ENCODE results near the gene REPS1.

Gene REPS1

DNA sequence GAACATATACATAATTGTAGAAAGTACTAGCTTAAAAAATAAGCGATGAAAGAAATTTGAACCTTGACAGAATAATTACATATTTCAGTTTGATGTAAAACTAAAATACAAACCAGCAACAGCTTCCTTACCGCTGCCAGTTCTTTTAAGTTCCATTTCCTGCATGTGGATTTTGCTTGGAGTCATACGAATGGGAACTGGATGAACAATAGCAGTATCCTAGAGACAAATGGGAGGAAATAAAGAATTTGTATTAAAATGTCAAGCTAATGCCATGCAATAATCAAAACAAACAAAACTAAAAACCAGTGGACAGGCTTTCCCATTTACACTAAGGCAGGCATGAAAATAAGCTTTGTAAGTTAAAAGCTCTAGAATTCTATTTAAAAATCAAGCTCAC lies 67.1 kb downstream of the REPS1 start:
- no peak for DNase-seq

DNA sequence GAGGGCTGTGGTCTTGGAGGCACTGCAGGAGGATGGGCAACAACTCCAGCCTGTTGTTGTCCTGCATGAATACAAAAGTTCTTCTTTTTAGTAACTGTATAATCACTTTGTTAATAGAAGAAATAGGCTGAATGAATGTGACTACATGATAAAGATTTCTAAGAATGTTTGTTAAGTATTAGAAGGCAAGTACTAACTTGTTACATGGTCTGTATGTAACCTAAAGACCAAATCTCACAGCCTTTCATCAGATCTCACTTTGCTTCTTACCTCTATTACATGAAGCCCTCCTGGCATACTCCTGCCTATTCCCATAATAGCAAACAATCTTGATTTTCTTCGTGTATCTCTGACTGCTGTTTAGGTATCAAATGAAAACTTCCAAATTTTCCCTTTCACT lies 73.4 kb downstream of the REPS1 start:
- DNase-seq = no peak

DNA sequence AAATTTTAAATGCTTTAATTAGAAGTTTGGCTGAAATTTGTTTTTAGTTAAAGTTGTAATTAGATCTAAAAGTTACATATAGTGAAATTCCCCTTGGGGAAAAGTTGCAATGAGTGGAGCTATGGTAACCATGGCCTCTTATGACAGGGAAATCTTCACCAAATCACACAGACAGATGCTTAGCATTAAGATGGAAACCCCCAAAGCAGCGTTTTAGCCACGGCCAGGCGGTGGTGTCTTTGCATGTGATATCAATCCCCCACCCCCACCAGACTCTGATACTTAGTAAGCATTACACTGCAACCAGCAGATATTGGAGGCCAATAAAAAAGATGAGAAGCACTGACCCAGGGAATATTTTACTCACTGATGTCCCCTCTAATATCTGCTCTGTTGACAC lies 75.7 kb downstream of the REPS1 start:
- DNase-seq = no peak

DNA sequence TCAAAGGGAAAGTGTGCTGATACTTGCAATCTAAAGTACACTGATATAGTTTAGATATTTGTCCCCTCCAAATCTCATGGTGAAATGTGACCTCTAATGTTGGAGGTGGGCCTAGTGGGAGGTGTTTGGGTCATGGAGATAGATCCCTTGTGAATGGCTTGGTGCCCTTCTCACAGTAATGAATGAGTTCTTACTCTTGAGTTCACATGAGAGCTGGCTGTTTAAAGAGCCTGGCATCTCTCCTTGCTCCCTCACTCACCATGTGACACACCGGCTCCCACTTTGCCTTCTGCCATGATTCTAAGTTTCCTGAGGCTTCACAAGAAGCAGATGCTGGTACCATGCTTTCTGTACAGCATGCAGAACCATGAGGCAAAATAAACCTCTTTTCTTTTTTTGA lies 78.1 kb downstream of the REPS1 start:
- no peak for DNase-seq

DNA sequence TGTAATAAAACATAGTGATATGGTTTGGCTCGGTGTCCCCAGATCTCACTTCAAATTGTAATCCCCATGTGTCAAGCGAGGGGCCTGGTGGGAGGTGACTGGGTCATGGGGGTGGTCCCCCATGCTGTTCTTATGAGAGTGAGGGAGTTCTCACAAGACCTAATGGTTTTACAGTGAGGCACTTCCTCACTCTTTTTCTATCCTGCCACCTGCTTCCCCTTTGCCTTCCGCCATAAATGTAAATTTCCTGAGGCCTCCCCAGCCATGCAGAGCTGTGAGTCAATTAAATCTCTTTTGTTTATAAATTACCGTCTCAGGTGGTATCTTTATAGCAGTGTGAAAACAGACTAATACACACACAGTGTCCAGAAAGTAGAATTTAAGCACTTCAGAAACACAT lies 78.5 kb downstream of the REPS1 start:
- no peak for DNase-seq

DNA sequence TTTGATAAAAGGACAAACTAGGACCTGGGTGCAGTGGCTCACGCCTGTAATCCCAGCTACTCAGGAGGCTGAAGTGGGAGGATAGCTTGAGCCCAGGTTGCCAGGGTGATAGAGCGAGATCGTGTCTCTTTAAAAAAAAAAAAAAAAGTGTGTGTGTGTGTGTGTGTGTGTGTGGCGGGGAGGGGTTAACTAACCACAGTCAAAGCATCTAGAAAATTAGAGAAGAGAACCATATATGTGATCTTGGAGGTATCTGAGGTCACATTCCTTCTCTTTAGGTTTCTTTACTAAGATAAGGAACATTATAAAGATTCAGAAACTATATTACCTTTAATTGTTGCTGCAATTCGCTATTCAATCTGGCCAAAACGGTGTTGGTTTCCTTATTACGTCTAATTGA lies 80.9 kb downstream of the REPS1 start:
- no peak for DNase-seq

DNA sequence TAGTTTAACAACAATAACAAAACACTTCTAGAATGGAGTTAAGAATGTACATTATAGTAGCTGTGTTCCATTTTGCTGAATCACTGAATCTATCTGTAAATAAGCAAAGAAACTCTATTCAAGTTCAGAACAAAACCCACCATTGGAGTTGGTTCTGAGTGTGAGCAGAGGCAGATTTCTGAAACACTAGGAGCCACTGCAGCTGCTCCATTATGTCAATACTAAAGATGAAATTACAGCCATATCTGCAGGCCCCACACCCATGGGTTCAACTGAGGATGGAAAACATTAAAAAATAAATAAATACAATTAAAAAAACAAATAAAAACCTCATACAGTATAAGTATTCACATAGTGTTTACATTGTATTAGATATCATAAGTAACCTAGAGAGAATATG lies 91.0 kb downstream of the REPS1 start:
- no peak for DNase-seq

DNA sequence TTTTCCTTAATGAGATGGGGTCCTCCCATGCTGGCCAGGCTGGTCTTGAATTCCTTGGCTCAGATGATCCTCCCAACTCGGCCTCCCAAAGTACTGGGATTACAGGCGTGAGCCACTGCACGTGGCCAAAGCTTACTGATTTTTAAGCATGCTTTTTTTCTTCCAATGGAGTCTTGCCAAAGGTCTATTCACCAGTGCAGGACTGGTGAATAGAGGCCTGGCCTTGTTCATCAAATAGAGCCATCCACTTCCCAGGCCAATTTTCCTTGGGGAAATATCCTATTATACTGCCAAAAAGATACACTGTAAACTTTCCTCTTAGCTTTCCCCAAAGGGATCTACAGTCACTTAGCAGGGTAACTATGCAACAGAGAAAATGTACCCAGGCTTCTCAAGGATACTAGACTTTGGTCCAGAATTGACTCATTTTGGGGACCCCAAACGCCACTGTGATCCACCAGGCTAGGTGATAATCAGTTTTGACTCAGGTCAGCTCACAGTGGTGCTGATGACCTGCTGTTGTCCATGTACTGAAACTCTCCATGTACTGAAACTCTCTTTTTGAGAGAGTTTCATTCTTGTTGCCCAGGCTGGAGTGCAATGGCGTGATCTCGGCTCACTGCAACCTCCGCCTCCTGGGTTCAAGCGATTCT lies 91.8 kb downstream of the REPS1 start:
- DNase-seq = no peak

DNA sequence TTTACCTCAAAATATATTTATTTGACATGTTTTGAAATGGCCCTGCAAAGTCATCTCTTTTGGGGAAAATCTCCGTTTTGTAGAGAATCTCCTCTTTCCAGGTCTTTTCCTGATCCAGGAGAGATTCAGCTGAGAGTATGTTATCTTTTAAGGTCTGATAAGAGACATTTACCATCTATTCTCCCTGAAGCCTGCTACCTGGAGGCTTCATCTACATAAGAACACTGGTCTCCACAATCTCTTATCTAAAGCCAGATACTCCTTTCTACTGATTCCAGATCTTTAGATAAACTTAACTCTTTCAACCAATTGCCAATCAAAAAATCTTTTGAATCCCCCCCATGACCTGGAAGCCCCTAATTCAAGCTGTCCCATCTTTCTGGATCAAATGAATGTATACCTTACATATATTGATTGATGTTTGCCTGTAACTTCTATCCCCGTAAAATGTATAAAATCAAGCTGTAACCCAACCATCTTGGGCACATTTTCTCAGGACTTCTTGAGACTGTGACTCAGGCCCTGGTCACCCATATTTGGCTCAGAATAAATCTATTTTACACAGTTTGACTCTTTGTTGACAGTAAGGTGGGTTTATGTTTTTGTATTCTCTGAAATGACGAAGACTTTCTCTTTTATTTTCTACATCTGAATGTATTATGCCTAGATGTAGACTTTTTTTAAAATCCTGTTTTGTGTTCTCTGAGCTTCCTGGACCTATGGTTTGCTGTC lies 96.6 kb downstream of the REPS1 start:
- no peak for DNase-seq

DNA sequence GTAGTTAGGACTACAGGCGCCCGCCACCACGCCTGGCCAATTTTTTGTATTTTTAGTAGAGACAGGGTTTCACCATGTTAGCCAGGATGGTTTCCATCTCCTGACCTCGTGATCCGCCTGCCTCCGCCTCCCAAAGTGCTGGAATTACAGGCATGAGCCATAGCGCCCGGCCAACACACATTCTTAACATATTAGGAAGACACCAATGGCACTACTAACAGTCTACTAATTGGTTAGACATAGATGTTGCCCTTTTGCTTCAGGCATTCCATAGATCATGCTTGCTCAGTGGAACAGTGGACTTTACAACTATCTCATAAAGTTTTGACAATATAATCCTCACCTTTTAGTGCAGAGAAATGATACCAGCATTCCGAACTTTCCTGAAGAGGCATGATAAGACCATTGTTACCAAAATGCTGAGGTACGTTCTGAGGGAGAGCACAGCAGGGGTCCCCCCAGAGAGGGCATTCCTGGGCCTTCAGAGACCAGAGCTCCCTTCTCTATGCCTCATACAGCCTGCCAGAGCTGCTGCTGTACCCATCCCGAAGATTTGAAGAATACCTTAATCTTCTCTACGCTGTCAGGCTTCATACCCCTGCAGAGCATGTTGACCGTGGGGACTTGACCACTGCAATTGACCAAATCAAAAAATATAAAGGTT lies 102.8 kb downstream of the REPS1 start:
- no peak for DNase-seq

DNA sequence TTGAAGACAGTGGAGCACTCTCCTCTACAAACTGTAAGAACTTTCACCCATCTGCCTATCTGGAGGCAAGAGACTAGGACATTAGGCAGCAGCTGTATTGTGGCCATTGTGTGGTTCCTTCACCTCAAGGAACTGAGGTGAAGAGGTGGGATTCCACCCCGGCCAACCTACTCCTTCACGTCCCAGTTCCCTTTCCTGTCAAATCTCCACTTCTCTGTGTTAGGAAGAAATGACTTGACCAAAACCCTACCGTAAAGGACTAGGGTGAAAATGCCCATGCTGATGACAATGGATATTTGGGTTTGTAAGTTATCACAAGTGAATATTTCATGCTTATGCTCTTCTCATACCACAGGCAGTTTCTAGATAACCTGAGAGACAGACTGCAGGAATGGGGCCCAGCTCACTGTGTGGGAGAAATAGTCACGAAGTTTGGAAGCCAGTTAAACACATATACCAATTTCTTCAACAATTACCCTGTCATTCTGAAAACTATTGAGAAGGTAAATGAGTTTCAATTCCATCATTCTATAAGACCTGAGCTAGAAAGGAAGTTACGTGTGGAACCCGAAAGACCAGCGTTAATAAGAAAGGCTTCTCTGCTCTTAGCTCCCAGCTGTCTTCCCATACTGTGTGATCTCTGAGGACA lies 105.6 kb downstream of the REPS1 start:
- DNase-seq = no peak

DNA sequence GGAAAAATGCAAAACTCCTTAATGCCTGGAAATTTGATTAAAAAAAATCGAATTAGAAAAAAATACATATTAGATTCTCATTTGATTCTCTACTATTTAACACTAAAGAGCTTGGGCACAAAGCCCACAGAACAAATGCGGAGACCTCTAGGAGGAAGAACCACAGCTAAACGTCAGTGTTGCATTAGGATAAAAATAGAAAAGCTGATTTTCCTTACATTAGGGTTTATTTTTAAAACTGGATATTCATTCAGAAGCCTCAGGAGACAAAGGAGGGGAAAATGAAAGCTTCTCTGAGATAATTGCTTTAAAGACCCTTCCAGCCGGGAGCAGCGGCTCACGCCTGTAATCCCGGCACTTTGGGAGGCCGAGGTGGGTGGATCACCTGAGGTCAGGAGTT lies 114.9 kb downstream of the REPS1 start:
- no peak for DNase-seq

DNA sequence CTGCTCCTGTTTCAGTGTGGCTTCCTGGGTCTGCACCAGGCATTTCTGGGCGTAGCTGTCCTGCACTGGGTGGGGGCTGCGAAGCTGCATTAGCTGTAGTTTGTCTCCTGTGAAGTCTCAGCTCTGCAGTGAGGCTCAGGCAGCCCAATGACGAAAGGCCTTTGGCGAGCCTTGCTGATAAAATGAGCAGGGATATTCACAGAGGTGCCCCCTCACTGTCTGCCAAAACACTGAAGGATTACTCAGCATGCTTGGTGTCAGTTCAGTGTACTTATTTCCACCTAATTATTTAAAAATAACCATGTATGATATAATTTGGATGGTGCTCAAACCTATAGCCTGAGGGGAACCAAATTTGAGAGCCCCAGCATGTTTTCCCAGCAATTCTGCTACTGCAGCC lies 118.7 kb downstream of the REPS1 start:
- DNase-seq = no peak

DNA sequence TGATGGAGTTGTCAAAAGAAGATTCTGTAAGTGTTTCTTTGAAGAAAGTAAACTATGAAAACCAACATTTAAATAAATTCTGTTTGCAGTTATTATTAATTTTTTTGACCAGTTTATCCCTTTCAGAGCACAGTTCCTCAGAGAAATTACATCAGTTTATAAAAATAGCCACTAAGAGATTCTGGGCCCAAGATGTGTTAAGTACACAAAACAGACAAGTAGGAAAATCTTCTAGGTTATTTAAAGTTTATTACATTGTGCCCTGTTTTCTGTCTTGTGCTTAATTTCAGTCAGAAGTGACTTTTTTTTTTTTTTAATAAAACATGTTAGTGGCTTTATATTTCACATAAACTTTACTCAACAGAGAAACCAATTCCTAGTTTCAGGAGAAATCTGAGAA lies 119.9 kb downstream of the REPS1 start:
- no peak for DNase-seq

DNA sequence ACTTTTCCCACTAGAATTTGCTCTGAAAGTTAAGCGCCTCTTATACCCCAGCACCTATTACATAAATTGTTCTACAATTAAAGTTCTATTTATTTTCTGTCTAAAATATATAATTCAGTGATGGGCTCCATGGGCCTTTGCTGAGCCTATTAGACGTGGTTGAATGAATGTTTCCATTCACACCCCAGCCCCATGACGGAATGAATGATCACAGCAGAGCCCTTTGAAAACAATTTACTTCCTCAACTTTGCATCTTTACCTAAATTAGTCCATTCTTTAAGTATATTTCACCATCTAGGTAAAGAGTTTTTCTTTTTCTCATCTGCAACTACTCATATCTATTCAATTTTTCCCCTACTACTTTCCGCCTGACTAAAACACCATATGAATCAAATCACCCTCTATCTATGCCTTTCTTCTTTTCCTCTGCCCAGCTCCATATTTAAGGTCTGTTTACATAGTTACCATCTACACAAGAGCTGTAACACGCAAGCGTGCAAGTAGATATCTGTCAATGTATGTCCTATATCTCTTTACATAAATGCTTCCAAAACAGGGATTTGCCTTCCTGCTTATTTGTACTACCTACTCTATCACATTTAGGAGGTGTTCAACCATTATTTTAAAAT lies 122.5 kb downstream of the REPS1 start:
- DNase-seq = no peak

DNA sequence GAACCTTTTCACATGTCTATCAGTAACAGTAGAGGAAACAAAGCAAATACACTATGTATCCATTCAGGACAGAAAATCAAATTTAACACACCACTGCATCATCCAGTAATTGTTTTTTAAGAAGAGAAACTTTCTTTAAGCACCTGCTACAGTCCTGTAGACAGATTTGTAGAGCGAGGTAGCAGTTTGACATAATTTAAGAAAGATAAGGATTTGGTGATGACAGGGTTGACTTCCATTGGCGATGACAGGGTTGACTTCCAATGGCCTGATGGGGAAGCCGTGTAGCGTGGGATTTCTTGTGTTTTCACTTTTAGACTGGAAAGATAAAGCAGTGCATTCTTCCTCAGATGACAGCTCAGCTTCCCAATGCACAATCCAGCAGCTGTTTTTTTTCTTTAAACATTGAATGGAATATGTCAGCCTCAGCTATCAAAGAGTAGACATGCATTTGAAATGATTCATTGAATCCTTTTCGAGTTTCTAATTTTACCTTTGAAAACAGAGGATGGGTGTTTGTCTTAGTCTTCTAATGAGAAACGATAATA lies 123.6 kb downstream of the REPS1 start:
- DNase-seq = no peak

DNA sequence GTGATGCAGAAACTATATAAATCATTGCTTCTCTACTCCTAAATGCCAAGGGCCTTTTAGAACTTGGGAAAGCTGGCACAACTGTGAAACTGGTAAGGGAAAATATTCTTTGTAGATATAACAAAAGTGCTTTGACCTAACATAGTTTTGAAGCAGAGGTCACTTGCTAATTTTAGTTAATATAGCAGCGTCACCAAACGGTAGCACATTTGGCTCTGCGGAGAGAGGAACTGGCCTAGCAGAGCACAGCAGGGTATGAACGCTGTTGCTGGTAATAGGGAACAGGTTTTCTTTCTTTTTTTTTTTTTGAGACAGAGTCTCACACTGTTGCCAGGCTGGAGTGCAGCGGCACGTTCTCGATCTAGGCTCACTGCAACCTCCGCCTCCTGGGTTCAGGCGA lies 124.7 kb downstream of the REPS1 start:
- DNase-seq = no peak

DNA sequence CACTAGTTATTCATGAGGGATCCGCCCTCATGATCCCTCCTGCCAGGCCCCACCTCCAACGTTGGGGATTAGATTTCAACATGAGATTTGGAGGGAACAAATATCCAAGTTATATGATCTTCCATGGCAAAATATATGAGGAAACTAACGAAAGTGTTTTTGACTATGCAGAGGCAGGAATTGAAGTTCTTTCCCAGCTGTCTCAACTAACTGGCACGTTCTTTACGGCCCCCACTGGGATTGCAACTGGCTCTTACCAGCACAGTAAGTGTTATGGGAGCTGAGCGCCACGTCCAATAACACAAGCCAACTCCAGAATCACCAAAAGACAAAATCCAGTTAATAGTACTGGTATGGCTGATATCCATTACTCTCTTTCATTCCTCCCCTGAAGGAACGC lies 125.6 kb downstream of the REPS1 start:
- DNase-seq = no peak

DNA sequence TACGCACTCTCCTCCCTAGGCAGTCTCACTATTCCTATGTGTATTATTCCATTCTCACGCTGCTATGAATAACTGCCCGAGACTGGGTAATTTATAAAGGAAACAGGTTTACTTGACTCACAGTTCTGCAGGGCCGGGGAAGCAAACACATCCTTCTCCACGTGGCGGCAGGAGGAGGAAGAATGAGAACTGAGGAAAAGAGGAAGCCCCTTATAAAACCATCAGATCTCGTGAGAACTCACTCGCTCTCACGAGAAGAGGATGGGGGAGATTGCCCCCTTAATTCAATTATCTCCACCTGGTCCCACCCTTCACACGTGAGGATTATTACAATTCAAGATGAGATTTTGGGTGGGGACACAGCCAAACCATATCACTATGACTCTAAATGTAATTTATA lies 130.3 kb downstream of the REPS1 start:
- no peak for DNase-seq

DNA sequence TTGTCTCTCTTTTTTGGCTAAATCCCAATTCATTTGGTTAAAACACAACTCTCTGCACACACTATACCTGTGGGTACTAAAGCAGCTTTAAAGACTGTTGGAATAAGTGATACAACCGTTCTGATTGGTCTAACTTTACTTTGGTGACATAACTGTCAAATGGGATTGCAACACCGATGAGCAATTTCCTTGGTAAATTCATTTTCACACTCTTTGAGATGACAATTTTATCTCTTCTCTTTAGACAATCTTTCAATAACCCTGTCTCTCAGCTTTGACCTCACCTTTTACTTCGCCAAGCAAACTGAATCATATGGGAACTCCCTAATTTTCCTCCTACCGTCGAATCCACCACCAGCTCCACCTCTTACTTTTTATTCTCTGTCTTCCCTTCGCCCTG lies 131.4 kb downstream of the REPS1 start:
- no peak for DNase-seq
